Posterior cingulate gyrus (tissue), 11 donors: ENCODE measurements around the gene NT5C1B.

Source experiments
- DNase-seq, 10 donors: peaks; one replicate each; pipeline versions ENCODE4 v3.0.0 to v3.0.0-alpha.2; 2020 to 2021; ENCODE audit warnings: mixed read lengths in 3 of 10
- intact Hi-C: fragments of 100-400 bp; cut with DNase I; formaldehyde crosslinking; loops from one replicate; pipeline ENCODE4 v1.15.1; 2023

NT5C1B gene

GRCh38 chr2:18552351-18553077 is 36.9 kb downstream of the NT5C1B start:
- intact Hi-C loops = no loop called here
- no peak for DNase-seq

DNA sequence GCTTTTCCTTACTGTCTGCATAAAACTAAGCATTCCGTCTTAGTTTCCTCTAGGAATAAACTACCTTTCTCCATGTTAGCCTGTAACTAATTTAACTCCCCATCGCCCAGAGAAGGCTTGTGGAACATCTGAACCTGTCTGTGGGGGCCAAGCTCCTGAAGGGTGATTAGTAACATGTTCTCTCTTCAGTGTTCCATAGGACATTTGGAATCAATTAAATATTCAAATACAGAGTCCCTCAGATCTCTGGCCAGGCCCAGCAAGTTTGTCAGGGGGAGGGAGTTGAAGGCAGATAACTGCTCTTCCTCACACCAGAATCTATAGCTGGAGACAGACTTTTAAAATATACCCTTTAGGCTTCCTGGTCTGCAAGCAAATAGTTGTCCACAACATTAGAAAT is 37.7 kb downstream of the NT5C1B start:
- no peak for DNase-seq
- intact Hi-C loops = no loop called here

DNA sequence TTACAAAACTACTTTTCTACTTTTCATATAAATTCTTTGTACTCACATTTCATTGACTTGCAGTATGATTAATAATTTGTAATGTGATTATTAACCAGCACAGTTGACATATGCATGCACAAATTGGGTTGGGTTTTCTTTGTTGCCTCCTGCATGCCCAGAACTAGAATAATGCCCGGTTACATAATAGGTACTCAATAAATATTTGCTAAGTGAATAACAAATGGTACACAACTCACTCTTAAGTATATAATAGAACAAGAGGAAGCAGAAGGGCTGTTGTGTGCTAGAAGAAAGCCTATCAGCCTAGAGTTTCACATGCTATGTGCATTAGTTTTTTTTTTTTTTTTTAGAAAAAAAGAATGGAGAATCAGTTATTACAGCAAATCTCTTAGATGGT is 38.2 kb downstream of the NT5C1B start:
- intact Hi-C loops = no loop called here
- no peak for DNase-seq

- DNase-seq = no peak
- intact Hi-C loops = no loop called here
Measured at GRCh38 chr2:18550433-18550832, 38.9 kb downstream of the NT5C1B start.

GRCh38 chr2:18549083-18549482 is 40.3 kb downstream of the NT5C1B start:
- intact Hi-C loops = no loop called here
- DNase-seq = no peak

GRCh38 chr2:18548621-18549020 is 40.7 kb downstream of the NT5C1B start:
- intact Hi-C loops = no loop called here
- DNase-seq = no peak

GRCh38 chr2:18546567-18546966 is 42.8 kb downstream of the NT5C1B start:
- intact Hi-C loops = no loop called here
- DNase-seq = no peak

GRCh38 chr2:18545384-18545783 is 44.0 kb downstream of the NT5C1B start:
- no peak for DNase-seq
- intact Hi-C loops = no loop called here

GRCh38 chr2:18544171-18544570 is 45.2 kb downstream of the NT5C1B start:
- no peak for DNase-seq
- intact Hi-C loops = no loop called here

DNA sequence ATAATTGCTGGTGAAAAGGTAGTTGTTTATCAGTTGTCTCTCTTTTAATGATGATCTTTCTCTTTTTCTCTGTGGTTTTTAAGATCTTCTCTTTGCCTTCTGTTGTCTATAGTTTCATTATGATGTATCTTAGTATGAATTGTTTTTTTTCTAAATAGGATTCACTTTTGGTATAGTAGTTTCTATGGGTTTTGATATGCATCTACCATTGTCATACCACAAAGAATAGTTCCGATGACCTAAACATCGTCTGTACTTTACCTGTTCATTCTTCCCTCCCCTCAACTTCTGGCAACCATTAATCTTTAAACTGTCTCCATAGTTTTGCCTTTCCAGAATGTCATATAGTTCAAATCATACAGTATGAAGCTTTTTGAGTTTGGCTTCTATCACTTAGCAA is 48.5 kb downstream of the NT5C1B start:
- intact Hi-C loops = no loop called here
- DNase-seq = no peak

DNA sequence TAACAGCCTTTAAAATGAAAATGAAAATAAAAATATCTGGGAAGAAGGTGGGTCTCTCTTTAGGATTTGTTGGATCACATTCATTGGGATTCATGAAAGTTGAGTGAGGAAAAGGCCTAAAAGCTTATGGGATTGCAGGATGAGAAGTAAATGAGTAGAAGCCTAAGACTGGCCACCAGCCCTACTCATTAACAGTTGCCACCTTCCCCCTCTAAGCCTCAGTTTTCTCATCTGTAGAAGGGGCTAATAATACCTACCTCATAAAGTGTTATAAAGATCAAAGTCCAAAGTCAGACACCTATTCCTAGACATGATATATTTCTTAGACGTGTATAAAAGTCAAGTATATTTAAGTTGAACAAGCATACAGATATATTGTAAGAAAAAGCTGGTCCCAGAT is 52.7 kb downstream of the NT5C1B start:
- no peak for DNase-seq
- intact Hi-C loops = no loop called here

DNA sequence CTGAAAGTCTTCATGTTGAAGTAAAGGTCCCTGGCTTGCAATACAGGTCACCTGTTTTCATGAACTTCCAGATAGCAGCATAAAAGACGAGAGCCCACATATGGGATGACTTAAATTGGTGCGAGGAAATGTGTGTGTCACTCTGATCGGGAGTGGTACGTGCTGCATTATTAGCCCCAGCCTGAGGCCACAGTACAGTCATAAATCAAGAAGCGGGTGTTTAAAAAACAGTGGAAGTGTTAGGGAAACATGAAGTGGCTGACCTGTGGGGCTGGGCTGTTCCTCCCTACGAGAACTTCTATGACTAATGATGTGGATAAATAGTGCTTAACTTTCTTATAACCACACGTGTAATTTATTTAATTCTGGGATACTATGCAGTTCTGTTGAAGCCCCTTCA is 53.3 kb downstream of the NT5C1B start:
- DNase-seq = no peak
- intact Hi-C loops = no loop called here

- DNase-seq = no peak
- intact Hi-C loops = no loop called here
Measured at GRCh38 chr2:18531194-18531593, 58.2 kb downstream of the NT5C1B start.

- intact Hi-C loops = loop anchor here (10.0 kb wide), 1 partner anchor 217 kb away; no protein-coding TSS in a partner anchor
- DNase-seq = no peak
Measured at GRCh38 chr2:18527822-18528221, 61.5 kb downstream of the NT5C1B start.

DNA sequence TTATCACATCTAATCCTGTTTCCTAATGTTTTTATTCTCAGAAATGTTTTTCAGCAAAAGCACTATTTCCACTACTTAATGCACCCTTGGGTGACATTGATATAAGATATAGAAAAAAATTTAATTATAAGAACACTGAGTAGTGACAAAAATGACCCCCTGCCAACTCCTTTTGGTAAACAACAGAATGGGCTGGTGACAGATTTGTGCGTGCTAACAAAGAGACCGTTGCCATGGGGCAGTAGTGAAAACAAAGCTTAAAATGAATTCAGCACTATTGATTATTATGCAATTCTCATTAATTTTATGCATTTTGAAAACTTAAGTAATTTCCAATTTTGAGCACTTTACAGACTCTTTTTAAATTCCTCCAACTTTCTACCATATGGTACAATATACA is 62.0 kb downstream of the NT5C1B start:
- DNase-seq = no peak
- intact Hi-C loops = loop anchor here (10.0 kb wide), 1 partner anchor 217 kb away; no protein-coding TSS in a partner anchor

GRCh38 chr2:18526429-18526828 is 62.9 kb downstream of the NT5C1B start:
- no peak for DNase-seq
- intact Hi-C loops = loop anchor here (10.0 kb wide), 1 partner anchor 218 kb away; no protein-coding TSS in a partner anchor

GRCh38 chr2:18525852-18526251 is 63.5 kb downstream of the NT5C1B start:
- intact Hi-C loops = loop anchor here (10.0 kb wide), 1 partner anchor 219 kb away; no protein-coding TSS in a partner anchor

DNA sequence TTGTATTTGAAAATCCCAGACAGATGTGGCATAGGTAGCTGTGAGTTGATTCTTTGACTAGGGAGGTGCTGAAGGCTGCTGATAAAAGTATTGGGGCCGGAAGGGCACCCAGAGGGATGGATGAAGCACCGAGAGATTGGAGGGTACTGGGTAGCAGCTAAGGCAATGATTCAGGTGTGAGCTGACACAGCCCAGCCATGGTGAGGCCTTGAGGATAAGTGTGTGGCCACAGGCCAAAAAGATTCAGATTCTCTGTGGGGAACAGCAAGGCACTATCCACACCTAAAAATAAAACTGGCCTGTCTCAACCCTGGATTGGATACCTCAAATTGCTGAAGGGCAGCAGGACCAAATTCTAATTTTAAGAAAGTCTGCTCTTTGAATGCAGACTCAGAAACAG is 64.1 kb downstream of the NT5C1B start:
- intact Hi-C loops = loop anchor here (10.0 kb wide), 1 partner anchor 220 kb away; no protein-coding TSS in a partner anchor
- DNase-seq = no peak

More at GRCh38 chr2:18525852-18526251, 63.5 kb downstream of the NT5C1B start:
- DNase-seq = no peak

GRCh38 chr2:18522484-18523146 is 66.8 kb downstream of the NT5C1B start:
- no peak for DNase-seq
- intact Hi-C loops = loop anchor here (5.0 to 10.0 kb wide), 2 partner anchors 222 to 845 kb away; no protein-coding TSS in a partner anchor

DNA sequence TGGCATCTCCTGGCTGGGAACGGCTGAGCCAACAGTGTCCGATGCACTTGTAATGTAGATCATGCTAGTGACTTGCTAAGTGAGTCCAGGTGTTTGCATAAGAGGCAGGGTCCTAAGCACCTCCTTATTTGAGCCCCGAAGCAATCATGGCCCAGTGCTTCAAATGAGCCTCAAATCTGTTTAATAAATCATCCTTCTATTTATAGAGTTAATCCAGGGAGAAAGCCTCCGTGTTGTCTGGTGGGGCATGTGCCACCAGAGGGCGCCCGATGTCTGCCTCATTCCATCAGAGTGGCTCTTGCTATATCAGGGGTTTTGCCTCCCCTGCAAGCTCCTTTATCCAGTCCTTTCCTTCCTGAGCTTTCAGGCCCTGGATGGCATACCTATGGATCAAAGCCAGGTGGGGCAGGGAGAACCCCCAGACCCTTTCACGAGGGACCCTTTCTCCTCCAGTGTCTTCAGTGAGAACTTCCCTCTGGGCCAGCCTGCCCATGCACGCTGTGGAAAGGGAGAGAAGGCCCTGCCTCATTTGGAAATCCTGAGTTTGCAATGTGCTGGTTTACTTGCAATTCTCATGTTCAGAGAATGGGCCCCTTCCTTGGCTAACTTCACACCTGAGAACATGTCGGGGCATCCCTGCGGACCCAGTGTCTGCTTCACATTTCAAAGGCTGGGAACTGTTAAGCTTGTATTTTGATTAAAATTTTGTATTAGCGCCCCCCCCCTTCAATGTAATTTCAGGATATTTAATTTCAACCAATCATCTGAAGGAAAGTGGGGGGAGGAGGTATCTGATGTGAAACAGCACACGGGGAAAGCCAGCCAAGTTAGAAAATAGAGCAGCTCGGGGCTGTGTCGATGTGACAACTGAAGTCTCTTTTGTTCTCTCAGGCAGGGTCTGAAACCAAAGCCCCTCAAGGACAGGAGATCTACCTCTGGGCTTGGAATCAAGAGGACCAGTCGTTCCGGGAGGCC is 68.6 kb downstream of the NT5C1B start:
- intact Hi-C loops = loop anchor here (1.0 to 10.0 kb wide), 3 partner anchors 224 to 1343 kb away; no protein-coding TSS in a partner anchor
- peak; percentile 56 to 97 (median 84) for DNase-seq
